SHP77 treated with DMSO at 0.1 percent for 48 hours (cell line): ENCODE data around the gene MPP1.
"Not testable (repeated sequence)": the region's sequence is repeated elsewhere in the genome, so short reads cannot be mapped to it uniquely, and the experiment has no call there.

ENCODE experiments used
- DNase-seq: peaks from one replicate; lab custom pipeline; 2025; lab: John Stamatoyannopoulos, UW

MPP1 gene

DNA sequence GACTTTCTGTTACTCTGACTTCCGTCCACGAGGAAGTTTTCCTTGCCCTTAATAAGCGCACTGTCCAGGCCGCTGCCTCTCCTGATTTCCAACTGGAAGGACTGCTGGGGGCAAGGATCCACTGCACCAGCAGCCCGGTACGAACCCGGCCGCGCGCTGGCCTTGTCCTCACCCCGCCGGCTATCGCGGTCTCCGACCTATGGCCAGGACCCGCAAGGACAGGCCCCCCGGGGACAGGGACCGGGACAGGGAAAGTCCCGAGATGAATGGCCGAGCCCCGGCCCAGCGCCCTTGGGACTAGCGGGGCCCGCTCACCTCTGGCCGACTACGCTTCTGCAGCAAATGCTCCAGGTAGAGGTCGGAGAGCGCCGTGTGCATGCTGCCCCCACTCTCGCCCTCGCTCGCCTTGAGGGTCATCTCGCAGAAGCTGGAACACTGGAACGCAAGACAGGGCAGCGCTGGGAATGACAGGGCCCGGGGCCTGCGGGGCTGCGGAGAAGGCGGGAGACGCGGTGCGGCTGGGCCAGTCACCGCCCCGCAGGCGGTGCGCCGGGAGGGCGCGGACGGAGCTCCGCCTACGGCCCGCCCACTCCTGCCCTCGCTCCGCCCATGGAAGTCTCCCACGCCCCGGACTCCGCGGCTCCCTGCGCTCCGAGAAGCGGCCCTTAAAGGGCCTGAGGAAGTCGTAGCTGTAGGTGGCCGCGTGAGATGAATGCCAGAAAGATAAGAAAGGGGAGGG, at the start of gene MPP1:
Gene MPP1 (minus strand): TSS at position 529 of the 739 bp plus-strand sequence. CDS start 112 bp downstream, at position 417.
- no peak for DNase-seq

DNA sequence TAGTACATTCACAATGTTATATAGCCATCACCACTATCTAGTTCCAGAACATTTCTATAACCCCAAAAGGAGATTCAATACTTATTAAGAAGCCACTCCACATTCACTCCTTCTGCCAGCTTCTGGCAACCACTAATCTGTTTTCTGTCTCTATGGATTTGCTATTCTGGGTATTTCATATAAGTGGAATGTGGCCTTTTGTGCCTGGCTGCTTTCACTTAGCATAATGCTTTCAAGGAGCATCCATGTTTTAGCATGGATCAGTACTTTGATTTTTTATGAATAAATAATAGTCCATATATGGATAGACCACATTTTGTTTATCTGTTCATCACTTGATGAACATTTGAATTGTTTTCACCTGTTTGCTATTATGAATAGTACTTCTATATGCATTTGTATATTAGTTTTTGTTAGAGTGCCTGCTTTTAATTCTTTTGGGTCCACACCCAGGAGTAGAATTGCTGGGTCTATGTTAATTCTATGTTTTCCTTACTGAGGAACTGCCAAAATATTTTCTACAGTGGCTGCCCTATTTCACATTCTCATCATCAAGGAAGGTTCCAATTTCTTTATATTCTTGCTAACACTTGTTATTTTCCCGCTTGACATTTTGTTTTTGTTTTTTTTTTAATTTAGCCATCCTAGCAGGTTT, 45.8 kb upstream of the MPP1 start:
- DNase-seq: no peak

DNA sequence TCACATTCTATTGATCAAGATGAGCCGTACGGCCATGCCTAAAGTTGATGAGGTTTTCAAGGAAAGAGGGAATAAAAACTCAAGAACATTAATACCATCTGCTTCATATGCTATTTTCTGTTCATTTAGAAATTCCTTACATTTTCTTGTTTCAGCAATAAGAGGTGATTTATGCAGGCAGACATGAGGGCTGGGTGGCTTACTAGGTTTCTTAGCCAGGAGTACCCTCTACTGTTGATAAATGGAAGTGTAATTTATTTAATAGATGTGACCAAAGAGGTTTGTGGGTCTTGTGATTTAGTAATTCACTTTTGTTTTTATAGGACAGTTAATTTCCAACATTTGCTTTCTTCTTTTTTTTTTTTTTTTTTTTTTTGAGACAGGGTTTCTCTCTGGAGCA, 35.6 kb upstream of the MPP1 start:
- peak; percentile 10 for DNase-seq

DNA sequence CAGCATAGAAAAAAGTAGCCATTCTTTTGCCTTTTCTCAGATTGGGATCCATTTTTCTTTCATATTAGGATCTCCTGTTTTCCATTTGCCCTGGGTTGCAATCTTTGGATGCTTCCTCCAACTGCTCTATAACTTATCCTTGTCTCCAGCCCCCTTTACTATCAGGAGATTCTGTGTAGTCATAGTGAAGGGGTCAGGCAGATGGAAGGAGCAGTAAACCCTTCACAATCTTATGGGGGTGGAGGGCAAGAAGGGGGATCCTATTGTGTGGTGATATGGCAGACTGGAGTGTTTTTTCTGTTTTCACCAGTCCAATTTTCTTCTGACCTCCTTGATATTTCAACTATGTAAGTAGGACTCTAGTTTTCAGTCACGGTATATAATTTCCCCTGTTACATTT, 30.9 kb upstream of the MPP1 start:
- DNase-seq: no peak

DNA sequence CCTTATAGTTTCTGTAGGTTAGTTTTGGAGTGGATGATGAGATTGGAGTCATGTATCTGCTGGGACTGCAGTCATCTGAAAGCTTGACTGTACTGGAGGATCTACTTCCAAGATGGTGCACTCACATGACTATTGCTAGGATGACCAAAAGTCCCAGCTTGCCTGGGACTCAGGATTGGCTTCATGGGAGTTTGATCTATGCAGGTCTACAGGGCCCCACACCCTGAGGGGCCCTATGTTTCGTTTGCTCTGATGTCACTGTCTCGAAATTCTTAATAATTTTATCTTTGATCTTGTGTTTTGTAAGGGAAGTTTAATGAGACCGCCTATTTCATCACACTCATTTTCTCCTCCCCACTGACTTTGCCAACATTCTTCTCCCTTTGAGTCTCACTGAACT, 29.3 kb upstream of the MPP1 start, which contains the start of gene SMIM9:
Gene SMIM9 (minus strand): TSS at position 101 of the 400 bp plus-strand sequence. CDS start 3,806 bp downstream, outside the sequence.
- no peak for DNase-seq

DNA sequence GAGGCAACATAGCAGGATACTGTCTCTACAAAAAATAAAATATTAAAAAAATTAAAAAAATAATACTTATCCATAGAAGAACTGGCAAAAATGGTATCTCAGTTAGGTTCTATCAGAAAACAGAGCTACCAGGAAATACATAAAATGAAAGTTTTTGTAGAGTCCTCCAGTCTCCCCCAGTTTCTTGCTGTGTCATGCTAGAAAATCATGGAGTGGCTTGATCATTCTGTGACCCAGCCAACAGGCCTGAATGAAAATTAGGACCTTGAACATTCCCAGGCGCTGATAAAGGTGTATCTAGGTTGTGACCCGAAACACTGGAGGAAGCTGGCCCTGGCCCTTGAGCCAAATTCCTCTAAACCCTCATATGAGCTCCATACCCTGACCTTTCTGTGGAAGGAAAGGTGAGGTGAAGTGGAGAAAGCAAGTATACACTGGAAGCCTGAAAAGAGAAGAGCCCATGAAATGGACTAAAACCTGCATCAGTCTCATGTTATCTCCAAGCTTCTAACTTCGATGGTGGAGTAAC, 28.5 kb upstream of the MPP1 start:
- no peak for DNase-seq

DNA sequence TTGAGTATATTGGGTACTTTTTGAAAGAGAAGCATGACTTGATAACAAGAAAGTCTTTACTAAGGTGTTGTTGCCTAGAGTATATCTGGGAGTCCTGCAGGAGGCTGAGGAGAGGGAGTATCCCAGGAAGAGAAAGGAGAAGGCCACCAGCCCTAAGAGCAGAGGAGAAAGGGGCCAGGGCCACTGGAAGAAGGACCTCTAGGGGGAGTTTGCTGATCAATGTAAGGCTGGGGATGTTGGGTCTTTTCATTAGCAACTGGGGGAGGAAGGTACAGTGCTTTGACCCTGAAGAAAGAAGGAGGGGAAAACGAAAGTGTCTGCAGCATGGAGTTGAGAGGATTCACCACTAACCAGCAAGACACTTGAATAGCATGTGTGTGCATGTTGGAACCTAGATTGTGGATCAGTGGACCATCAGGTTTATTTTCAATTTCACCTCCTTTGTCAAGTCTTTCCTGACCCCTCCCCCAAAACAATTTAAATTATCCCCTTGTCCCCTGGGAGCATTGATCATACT, 24.7 kb upstream of the MPP1 start:
- DNase-seq: no peak

DNA sequence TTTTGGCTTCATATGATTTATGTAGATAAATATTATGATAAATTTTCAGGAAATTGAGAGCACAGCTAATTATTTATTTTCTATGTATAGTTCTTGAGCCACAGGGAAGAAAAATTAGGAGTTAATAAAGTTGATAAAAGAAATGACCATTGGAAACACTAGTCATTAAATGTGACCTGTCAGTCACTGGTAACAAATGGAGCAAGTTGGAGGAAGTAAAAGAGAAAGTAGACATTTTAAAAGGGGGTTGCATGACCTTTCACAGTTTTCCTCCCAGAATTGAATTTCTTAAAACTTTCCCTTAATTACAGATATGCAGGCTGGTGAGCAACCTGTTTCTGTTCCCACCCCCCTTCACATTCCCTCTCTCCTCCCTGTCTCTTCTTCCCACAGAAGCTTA, 23.8 kb upstream of the MPP1 start:
- DNase-seq: no peak

DNA sequence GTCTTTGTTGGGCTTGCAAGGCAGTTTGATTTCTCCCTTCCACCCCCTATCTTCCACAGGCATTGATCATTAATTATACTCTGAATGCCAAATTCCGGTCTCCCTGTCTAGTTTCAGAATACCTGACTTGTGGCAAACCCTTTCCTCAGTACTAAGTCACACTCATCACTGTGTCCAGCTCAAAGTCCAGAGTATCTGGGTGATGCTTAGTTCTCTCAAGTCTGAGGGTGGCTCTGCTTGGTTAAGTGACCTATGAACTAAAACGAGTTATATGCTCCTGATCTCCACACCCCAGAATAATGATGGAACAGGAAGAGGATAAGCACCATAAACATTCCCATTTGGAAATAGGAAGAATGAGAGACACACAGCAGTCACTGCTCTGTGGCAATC, 22.7 kb upstream of the MPP1 start:
- DNase-seq: no peak

DNA sequence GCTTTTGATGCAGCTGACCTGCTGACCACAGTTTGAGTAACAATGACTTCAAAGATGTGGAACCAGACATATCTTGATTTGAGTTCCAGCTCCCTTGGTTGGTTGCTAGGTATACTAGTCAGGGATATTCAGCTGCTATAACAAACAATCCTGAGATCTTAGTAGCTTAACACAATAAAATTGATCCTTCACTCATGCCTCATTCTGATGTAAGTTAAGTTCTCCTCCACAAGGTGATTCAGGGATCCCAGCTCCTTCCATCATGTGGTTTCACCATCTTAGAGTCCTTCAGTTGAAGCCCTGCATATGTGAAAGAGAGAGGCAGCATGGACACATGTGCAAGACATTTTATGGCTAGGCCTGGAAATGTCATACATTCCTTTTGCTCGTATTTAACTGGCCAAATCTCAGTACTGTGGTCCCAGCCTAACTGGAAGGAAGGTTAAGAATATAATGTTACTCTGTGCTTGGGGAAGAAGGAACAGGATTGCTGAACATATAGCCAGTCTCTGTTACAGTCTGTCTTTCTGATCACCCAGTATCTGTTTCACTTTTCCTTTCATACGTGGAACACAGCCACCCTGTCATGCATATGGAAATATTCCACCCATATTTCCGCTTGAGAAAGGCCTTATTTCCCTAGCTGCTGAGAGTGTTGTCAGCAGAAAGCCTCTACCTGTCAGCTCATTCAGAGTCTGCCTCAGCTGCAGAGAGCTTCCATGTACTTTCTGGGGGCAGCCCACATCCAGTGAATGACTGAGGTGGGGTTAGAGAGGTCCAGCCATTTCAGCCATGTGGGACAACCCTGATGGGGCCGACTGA, 22.1 kb upstream of the MPP1 start:
- DNase-seq: no peak

DNA sequence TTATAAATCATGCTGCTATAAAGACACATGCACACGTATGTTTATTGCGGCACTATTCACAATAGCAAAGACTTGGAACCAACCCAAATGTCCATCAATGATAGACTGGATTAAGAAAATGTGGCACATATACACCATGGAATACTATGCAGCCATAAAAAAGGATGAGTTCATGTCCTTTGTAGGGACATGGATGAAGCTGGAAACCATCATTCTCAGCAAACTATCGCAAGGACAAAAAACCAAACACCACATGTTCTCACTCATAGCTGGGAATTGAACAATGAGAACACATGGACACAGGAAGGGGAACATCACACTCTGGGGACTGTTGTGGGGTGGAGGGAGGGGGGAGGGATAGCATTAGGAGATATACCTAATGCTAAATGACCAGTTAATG, 20.3 kb upstream of the MPP1 start:
- not testable (repeated sequence) for DNase-seq

DNA sequence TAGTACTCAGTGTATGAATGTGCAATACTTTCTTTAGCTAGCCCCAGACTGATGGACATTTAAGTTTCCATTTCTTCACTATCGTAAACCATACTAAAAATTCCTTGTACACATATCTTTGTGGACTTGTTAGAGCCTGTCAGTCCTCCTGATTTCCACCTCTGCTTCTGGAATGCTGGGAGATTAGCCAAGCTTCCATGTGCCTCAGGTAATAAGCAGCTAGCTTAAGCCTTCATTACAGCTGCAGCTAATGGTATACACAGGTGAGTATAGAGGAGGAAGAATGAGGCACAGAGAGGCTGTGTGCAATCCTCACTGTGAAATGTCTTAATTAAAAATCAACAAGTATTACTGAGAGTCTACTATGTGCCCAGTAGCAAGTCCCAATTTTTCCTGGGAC, 19.4 kb upstream of the MPP1 start:
- no peak for DNase-seq

DNA sequence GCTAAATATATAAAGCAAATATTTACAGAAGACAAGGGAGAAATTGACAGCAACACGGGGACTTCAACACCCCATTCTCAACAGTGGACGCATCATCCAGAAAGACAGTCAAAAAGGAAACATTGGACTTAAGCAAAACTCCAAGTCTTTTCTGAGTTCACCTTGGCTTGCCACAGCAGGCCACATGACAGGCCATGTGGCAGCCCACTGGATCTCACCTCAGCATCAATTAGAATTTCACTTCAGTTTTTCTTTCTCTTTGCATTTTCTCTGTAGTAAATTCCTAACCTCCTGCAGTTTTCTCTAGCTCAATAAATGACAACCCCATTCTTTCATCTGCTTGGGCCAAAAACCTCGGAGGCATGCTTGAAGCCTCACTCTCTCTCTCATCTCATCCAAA, 16.7 kb upstream of the MPP1 start:
- no peak for DNase-seq

DNA sequence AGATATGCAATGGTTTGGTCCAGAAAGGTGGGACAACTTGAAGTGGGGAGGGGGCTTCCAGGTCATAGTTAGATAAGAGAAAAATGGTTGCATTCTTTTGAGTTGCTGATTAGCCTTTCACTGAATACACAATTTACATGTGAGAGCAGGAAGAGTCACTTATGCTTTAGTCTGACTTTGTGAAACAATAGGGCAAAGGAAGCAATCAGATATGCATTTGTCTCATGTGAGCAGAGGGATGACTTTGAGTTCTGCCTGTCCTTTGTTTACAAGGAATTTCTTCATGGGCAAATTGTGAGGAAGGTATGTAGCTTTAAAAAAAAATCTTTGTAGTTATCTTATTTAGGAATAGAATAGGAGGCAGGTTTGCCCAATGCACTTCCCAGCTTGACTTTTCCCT, 16.2 kb upstream of the MPP1 start:
- DNase-seq: no peak

DNA sequence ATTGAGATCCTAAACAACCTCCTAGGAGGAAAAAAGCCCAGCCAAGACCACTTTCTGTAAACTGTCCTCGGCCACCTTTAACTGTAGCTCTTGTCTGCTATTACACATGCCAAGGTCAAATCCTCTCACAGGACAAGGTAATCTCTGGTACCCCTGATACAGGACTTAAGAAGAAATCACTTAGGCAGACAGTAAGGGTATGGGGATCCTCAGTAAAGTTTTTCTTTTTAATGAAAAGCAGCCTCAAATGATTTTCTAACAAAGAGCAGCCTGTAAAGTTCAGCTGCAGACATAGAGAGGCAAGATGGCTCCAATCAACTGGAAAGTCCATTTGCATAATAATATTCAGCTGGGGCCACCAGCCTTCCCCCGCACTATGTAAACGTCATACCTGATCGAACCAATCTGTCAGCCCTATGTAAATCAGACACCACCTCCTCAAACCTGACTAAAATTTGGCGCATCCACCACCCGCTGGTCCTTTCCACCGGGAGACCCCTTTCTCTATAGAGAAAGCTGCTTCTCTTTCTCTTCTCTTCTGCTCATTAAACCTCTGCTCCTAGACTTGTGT, 14.6 kb upstream of the MPP1 start:
- DNase-seq: no peak

DNA sequence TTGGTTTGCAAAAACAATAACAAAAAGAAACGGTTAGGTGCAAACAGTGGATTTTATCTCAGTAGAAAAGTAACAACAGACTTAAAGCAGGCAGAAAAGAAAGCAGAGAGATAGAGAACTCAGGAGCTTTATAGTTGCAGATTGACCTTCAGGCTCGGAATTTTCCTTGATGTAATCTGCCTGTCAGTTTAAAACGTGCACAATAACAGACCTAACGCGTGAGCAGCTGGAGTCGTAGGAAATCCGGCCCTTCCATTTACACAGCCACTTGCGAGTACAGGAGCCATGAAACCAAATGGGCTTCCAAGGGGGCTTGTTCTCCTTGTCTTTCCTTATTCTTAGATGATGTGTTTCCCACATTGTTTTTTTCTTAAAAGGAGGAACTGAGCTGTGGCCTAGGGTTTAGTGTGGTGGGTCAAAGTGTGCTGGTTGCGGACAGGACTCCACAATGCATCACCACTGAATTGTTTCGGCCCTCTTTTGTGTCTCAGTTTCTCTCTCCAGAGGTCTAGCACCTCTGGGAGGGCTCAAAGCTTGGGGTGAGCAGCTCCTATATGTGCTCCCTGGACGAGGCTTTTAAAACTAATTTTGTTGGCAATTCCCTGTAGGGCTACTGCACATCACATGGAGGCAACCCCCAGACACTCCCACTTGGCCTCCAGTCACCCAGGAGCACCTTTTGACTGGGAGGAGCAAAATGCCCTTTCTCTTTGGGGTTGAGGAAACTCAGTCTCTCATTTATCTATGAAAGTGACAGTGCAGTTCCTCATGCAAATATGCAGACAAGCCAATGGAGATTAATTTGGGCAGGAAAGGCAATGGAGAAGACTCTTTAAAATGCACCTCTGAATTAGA, 13.9 kb upstream of the MPP1 start:
- DNase-seq: no peak

DNA sequence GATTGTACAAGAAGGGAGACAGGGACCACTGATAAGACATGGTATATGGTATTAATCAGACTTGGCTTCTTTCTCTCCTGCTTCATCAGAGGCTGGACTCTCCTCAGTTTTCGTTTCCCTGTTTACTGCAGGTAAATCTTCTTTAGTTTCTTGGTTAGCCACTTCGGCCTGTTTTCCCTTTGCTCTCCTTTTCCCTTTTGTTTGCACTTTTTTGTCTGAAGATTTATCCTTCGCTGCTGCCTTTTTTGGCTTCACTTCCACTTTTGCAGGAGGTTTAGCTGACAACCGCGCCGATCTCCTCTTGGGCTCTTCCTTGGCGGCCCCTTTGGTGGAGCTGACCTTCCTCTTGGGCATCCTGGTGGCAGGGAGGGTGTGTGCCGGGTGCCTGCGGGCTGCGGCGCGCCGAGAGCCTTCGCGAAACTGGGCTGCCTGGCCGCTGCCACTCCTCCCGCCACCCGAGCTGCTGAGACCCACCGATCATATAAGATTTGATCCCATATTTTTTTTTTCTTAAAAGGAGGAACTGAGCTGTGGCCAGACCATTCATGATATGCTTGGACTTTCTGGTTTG, 11.8 kb upstream of the MPP1 start:
- not testable (repeated sequence) for DNase-seq

DNA sequence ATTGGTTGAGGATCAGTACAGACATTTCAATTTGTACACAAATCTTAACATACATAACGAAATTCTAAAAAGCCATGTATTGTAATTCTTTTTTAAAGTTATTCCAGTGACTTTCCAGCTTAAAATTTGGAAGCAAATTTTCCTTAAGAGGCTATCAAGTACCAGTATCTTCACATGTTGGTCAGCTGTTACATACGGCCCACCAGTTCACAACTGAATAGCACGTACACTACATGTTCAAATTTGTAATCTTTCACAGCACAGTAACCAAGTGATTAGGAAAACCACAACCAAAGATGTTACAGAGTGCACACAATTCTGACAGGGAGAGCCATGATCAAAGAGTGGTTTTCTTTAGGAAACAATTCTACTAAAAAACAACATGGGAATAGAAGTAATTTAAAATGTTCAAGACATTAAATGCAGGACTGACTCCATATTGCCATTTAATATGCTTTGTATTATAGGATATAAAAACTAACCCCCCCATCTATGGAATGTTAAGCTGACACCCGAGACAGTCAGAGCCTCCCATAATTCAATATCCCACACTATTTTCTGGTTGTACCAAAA, 11.1 kb upstream of the MPP1 start:
- DNase-seq: not testable (repeated sequence)

DNA sequence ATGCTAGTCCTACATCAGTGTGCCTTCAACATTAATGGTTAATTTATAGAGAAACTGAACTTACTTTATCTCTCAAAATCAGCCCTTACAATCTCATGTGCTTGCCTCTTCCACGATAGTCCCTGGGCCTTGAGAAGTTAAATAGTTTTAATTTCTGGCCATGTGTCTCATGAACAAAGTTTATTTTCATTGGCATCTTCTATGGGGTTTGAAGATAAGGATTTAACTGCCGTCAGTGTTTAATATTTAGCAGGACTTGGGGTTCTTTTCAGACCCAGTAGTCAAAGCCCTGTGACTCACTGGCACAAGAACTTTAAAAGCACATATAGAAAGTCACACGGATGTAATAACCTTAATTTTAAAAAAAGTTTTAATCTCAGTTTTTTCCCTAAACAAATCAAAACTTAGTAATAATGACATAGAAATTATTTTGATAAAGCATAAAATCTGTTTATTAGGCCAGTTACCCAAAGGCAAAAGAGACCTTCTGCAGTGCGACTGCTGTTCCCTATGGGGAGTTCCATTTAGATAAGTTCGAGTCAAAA, 10.1 kb upstream of the MPP1 start:
- no peak for DNase-seq

DNA sequence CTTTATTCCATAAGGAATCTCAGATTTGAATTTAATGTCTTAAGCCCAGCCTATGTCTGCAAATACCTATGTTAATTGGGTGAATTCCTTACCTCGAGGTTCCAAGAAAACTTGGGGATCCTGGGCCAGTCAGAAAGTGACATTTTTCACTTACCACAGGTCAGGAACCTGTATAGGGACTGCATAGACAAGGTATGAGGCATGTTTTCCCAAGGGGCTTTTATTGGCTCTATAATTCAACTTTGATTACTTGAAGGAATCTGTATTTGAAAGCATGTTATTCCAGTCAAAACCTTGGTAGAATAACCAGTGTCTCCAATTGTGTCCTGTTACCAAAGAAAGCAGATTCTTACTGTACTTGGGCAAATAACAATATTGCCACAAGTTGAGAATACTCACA, 8.5 kb upstream of the MPP1 start:
- DNase-seq: no peak
